Right hindlimb (tissue), 1 donor: Measurements from ENCODE around the gene PRKG1.

Experiments used
- DNase-seq: peaks from one replicate; pipeline ENCODE4 v3.0.0-alpha.2; 2018

Gene PRKG1

GRCh38 chr10:52313256-52313932 lies 1239.1 kb downstream of the PRKG1 start:
- DNase-seq, result peak; percentile 24

- peak; percentile 46 for DNase-seq
These were observed 1239.9 kb downstream of the PRKG1 start, which contains the start of gene DKK1 for GRCh38 chr10:52313933-52314821. Gene DKK1 (plus strand): TSS chr10:52314281. CDS start chr10:52314435, 154 bp downstream.

GRCh38 chr10:52314822-52315552 lies 1240.7 kb downstream of the PRKG1 start:
- peak; percentile 21 for DNase-seq

GRCh38 chr10:52316001-52316400 lies 1241.7 kb downstream of the PRKG1 start:
- DNase-seq, result no peak

GRCh38 chr10:52316500-52316899 lies 1242.2 kb downstream of the PRKG1 start:
- DNase-seq, result no peak

GRCh38 chr10:52318136-52318701 lies 1243.9 kb downstream of the PRKG1 start:
- DNase-seq, result no peak

GRCh38 chr10:52318822-52319464 lies 1244.7 kb downstream of the PRKG1 start:
- no peak for DNase-seq

GRCh38 chr10:52319926-52320325 lies 1245.6 kb downstream of the PRKG1 start:
- DNase-seq, result no peak

GRCh38 chr10:52322323-52322722 lies 1248.0 kb downstream of the PRKG1 start:
- no peak for DNase-seq

- no peak for DNase-seq
These were observed 1248.6 kb downstream of the PRKG1 start for GRCh38 chr10:52322936-52323335.

GRCh38 chr10:52326382-52326781 lies 1252.1 kb downstream of the PRKG1 start:
- no peak for DNase-seq

- DNase-seq, result no peak
These were observed 1257.5 kb downstream of the PRKG1 start for GRCh38 chr10:52331638-52332364.

- no peak for DNase-seq
These were observed 1258.5 kb downstream of the PRKG1 start for GRCh38 chr10:52332815-52333214.

GRCh38 chr10:52334595-52334994 lies 1260.3 kb downstream of the PRKG1 start:
- DNase-seq, result no peak

GRCh38 chr10:52335665-52336064 lies 1261.4 kb downstream of the PRKG1 start:
- no peak for DNase-seq

- DNase-seq, result no peak
These were observed 1262.9 kb downstream of the PRKG1 start for GRCh38 chr10:52337225-52337624.

GRCh38 chr10:52343439-52343838 lies 1269.2 kb downstream of the PRKG1 start:
- DNase-seq, result no peak

GRCh38 chr10:52346394-52347326 lies 1272.4 kb downstream of the PRKG1 start:
- DNase-seq, result no peak

- no peak for DNase-seq
These were observed 1273.0 kb downstream of the PRKG1 start for GRCh38 chr10:52347327-52347667.
